Progenitor cell of endocrine pancreas (in vitro differentiated cells): Measurements from ENCODE around the gene SELL. TPM values are rescaled to one million over a fixed set of nuclear protein-coding genes. Genes with fewer than 3 reads are reported as not detected.
"Not testable (repeated sequence)": the region's sequence is repeated elsewhere in the genome, so short reads cannot be mapped to it uniquely, and the experiment has no call there.

ENCODE experiments used
- DNase-seq: peaks from one replicate; pipeline ENCODE4 v3.0.0; 2021; ENCODE audit warnings: low spot score; ENCODE audit not compliant: unreplicated experiment
- H3K27ac Mint-ChIP-seq: 2 replicates; pipeline ENCODE4 v1.8.0; 2021; ENCODE audit warnings: mild to moderate bottlenecking, moderate library complexity, mixed read lengths
- H3K27me3 Mint-ChIP-seq: 2 replicates; pipeline ENCODE4 v1.8.0; 2021; ENCODE audit warnings: mixed read lengths
- H3K36me3 Mint-ChIP-seq: 2 replicates; pipeline ENCODE4 v1.8.0; 2022; ENCODE audit warnings: mixed read lengths; ENCODE audit not compliant: insufficient read depth
- H3K4me1 Mint-ChIP-seq: 2 replicates; pipeline ENCODE4 v1.8.0; 2021; ENCODE audit warnings: low read depth, mixed read lengths
- H3K4me3 Mint-ChIP-seq: 2 replicates; pipeline ENCODE4 v1.8.0; 2021; ENCODE audit warnings: low read depth, mild to moderate bottlenecking, moderate library complexity, mixed read lengths
- H3K9me3 Mint-ChIP-seq: 2 replicates; pipeline ENCODE4 v1.8.0; 2021; ENCODE audit warnings: low read depth, mixed read lengths
- total RNA-seq: library from RNA; stranded (reverse); gene quantifications from 2 replicates; pipeline ENCODE4 v1.2.1, GENCODE V29; 2021
- TF ChIP-seq, protein P1 (sequence below): fragments of 200-600 bp; sonication (generic); IDR thresholded peaks from one replicate; pipeline ENCODE4 v1.5.0; 2021; ENCODE audit warnings: antibody characterized with exemption, mild to moderate bottlenecking; ENCODE audit not compliant: unreplicated experiment

The SELL gene
- total RNA-seq, 1 donor from 2014 or later = 0.69 TPM

DNA sequence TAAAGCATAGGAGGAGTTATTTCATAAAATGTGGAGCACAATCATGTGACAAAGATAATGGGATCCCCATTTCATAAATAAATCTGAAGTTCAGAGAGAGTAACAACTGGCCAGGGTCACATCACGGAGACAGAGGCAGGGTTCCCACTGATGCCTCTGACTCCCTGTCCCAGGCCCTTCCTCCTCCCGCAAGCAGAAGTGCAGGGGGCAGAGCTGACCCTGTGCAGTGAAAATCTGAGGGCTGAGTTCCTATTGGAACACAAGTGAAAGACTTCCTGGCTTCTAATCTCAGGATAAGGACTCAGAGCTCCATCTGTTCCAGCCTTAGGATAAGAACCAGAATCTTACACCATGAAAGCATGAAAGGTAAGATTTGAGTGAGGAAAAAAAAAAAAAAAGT lies 22.0 kb downstream of the SELL start:
- DNase-seq = no peak
- Mint-ChIP-seq H3K27ac (no peak overlapping the region), H3K36me3 (no peaks in the 10 kb centered on the region), H3K4me1 (peaks cover 4% of the 10 kb centered on the region), H3K9me3 (no peaks in the 10 kb centered on the region), H3K4me3 (no peak overlapping the region), H3K27me3 (no peaks in the 10 kb centered on the region)
- TF ChIP-seq, protein P1, sequence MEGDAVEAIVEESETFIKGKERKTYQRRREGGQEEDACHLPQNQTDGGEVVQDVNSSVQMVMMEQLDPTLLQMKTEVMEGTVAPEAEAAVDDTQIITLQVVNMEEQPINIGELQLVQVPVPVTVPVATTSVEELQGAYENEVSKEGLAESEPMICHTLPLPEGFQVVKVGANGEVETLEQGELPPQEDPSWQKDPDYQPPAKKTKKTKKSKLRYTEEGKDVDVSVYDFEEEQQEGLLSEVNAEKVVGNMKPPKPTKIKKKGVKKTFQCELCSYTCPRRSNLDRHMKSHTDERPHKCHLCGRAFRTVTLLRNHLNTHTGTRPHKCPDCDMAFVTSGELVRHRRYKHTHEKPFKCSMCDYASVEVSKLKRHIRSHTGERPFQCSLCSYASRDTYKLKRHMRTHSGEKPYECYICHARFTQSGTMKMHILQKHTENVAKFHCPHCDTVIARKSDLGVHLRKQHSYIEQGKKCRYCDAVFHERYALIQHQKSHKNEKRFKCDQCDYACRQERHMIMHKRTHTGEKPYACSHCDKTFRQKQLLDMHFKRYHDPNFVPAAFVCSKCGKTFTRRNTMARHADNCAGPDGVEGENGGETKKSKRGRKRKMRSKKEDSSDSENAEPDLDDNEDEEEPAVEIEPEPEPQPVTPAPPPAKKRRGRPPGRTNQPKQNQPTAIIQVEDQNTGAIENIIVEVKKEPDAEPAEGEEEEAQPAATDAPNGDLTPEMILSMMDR = no peak

DNA sequence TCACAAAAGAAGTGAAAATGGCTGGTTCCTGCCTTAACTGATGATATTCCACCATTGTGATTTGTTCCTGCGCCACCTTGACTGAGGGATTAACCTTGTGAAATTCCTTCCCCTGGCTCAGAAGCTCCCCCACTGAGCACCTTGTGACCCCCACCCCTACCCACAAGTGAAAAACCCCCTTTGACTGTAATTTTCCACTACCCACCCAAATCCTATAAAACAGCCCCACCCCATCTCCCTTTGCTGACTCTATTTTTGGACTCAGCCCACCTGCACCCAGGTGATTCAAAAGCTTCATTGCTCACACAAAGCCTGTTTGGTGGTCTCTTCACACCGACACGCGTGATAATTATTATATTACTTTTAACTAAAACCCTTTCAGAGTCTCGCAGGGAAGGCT lies 23.0 kb downstream of the SELL start:
- not testable (repeated sequence) for H3K9me3 Mint-ChIP-seq, H3K27me3 Mint-ChIP-seq, H3K36me3 Mint-ChIP-seq, H3K4me3 Mint-ChIP-seq, H3K27ac Mint-ChIP-seq, H3K4me1 Mint-ChIP-seq, DNase-seq

DNA sequence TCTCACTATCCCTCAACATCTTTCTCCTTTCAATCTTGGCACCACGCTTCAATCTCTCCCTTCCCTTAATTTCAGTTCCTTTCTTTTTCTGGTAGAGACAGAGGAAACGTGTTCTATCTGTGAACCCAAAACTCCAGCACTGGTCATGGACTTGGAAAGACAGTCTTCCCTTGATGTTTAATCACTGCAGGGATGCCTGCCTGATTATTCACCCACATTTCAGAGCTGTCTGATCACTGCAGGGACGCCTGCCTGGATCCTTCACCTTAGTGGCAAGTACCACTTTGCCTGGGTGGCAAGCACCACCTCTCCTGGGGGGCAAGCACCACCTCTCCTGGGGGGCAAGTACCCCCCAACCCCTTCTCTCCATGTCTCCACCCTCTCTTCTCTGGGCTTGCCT lies 27.8 kb downstream of the SELL start:
- TF ChIP-seq, protein P1 = no peak
- Mint-ChIP-seq H3K27ac (no peak overlapping the region), H3K4me1 (peaks cover 4% of the 10 kb centered on the region), H3K4me3 (no peak overlapping the region), H3K36me3 (no peaks in the 10 kb centered on the region), H3K9me3 (no peaks in the 10 kb centered on the region), H3K27me3 (peaks cover 5% of the 10 kb centered on the region)
- DNase-seq = no peak

DNA sequence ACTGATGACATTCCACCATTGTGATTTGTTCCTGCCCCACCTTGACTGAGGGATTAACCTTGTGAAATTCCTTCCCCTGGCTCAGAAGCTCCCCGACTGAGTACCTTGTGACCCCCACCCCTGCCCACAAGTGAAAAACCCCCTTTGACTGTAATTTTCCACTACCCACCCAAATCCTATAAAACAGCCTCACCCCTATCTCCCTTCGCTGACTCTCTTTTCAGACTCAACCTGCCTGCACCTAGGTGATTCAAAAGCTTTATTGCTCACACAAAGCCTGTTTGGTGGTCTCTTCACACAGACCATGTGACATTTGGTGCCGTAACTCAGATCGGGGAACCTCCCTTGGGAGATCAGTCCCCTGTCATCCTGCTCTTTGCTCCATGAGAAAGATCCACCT lies 28.3 kb downstream of the SELL start:
- not testable (repeated sequence) for H3K9me3 Mint-ChIP-seq, H3K4me3 Mint-ChIP-seq, H3K4me1 Mint-ChIP-seq, H3K36me3 Mint-ChIP-seq, H3K27ac Mint-ChIP-seq, H3K27me3 Mint-ChIP-seq, DNase-seq

DNA sequence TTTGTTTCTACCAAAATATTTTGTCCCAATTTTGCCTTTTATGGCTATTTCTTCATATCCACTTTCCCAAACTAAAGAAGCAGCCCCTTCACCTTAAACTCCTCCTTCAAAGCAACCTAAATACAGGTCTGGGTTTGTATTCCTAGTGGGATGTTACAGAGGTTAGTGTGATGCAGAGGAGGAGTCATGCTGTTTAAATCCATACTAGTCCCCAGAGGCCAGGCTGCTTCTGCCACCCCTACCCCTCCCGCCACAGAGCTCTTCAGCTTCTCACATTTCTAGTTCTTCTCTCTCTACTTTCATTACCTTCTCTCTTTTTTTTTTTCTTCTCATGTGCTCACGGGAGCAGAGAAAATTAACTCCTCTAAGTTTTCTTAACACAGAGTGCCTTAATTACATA lies 29.3 kb downstream of the SELL start:
- TF ChIP-seq, protein P1 = no peak
- no peaks in the 10 kb centered on the region for H3K9me3 Mint-ChIP-seq
- H3K36me3 Mint-ChIP-seq = no peaks in the 10 kb centered on the region
- H3K27ac Mint-ChIP-seq = no peak overlapping the region
- H3K4me3 Mint-ChIP-seq = no peak overlapping the region
- H3K27me3 Mint-ChIP-seq = peaks cover 5% of the 10 kb centered on the region
- DNase-seq = no peak
- H3K4me1 Mint-ChIP-seq = peaks cover 4% of the 10 kb centered on the region

DNA sequence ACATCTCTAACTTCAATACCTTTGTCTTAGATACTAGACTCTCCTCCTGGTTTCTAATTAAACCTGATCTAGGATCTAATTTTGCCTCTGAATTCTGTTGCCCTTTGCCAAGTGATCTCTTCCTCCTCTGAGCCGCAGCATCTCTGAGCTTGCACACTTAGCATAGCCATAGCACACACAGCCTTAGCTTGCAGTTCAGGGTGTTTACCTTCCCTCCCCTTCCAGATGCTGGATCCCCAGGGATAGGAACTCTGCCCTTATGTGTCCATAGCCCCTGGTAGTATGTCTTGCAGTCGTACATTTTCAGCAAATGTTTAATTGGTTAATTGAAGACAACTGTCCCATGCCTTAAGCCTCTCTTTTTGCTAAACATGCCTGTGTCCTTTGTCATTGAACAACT lies 30.3 kb downstream of the SELL start:
- peaks cover 4% of the 10 kb centered on the region for H3K4me1 Mint-ChIP-seq
- no peak overlapping the region for H3K27ac Mint-ChIP-seq
- TF ChIP-seq, protein P1 = no peak
- no peak overlapping the region for H3K4me3 Mint-ChIP-seq
- no peak for DNase-seq
- peaks cover 5% of the 10 kb centered on the region for H3K27me3 Mint-ChIP-seq
- no peaks in the 10 kb centered on the region for H3K36me3 Mint-ChIP-seq
- no peaks in the 10 kb centered on the region for H3K9me3 Mint-ChIP-seq
